Endothelial cell of umbilical vein (primary cell): ENCODE measurements around the gene KATNAL2. TPM values are rescaled to one million over a fixed set of nuclear protein-coding genes. Genes with fewer than 3 reads are reported as not detected.

ENCODE experiments used
- BruUV-seq: library from RNA; stranded (reverse); fragments of 400-500 nt; replicated peaks from 2 replicates; lab custom pipeline; 2021; lab: Mats Ljungman, UMichigan
- CTCF ChIA-PET: fragments of 300-600, 350-600 bp; sonication (Branson Sonifier 250); formaldehyde crosslinking; loops from one replicate; lab custom pipeline; 2021; ENCODE audit warnings: antibody characterized with exemption, inconsistent platforms; lab: Charles Lee
- POLR2A ChIA-PET: fragments of 300-600, 350-600 bp; sonication (Branson Sonifier 250); formaldehyde crosslinking; loops from one replicate; lab custom pipeline; 2021; ENCODE audit warnings: antibody characterized with exemption, inconsistent platforms; lab: Charles Lee
- DNase-seq: peaks from one replicate; pipeline ENCODE4 v3.0.0-alpha.2; 2011; ENCODE audit warnings: low read depth, low spot score
- FAIRE-seq: peaks from 2 replicates; lab custom pipeline; 2011; peaks lifted over from hg19 to GRCh38; lab: Jason Lieb, UNC
- H2AFZ ChIP-seq: 2 replicates; pipeline ENCODE4 v1.6.0; 2012; ENCODE audit warnings: low read depth, low read length, control low read depth, inconsistent platforms
- H3K27ac ChIP-seq: 2 replicates; pipeline ENCODE4 v1.5.1; 2011; ENCODE audit warnings: low read depth, mild to moderate bottlenecking, control low read depth, low read length, moderate library complexity; ENCODE audit not compliant: insufficient read depth
- H3K27me3 ChIP-seq, 2 experiments: 2 replicates each; pipeline versions ENCODE4 v1.6.0 to v1.6.1; 2011; ENCODE audit warnings: low read length in 2 of 2, mixed read lengths in 1 of 2; ENCODE audit not compliant: control insufficient read depth in 2 of 2, insufficient read depth in 2 of 2
- H3K36me3 ChIP-seq, 2 experiments: 2 replicates in 1 of 2; 3 replicates in 1 of 2; pipeline ENCODE4 v1.5.1; 2011; ENCODE audit warnings: low read length in 2 of 2, mild to moderate bottlenecking in 1 of 2, moderate library complexity in 1 of 2; ENCODE audit not compliant: control insufficient read depth in 2 of 2, insufficient read depth in 2 of 2; ENCODE audit errors: extremely low read depth in 1 of 2
- H3K4me1 ChIP-seq: 3 replicates; pipeline ENCODE4 v1.5.1; 2011; ENCODE audit warnings: mild to moderate bottlenecking, low read length; ENCODE audit not compliant: control insufficient read depth, insufficient read depth; ENCODE audit errors: extremely low read depth
- H3K4me2 ChIP-seq: 2 replicates; pipeline ENCODE4 v1.6.1; 2011; ENCODE audit warnings: low read length, control low read depth, mixed read lengths; ENCODE audit not compliant: insufficient read depth
- H3K4me3 ChIP-seq, 3 experiments: fragments of 200-600 bp in 1 of 3; sonication (generic), shearing (Covaris generic) in 1 of 3; replicated peaks in 1 of 3; 2 replicates each; pipeline ENCODE4 v1.5.1; 2011 to 2016; ENCODE audit warnings: control low read depth in 3 of 3, low read length in 3 of 3, mild to moderate bottlenecking in 2 of 3, inconsistent platforms in 1 of 3, low read depth in 1 of 3, moderate library complexity in 1 of 3; ENCODE audit not compliant: insufficient read depth in 1 of 3
- H3K79me2 ChIP-seq: 2 replicates; pipeline ENCODE4 v1.6.0; 2012; ENCODE audit warnings: low read length, inconsistent platforms; ENCODE audit not compliant: control insufficient read depth, insufficient read depth
- H3K9ac ChIP-seq: replicated peaks from 2 replicates; pipeline ENCODE3; 2011; ENCODE audit warnings: low read length, control low read depth; ENCODE audit not compliant: insufficient read depth; ENCODE audit errors: extremely low read depth
- H3K9me1 ChIP-seq: replicated peaks from 3 replicates; pipeline ENCODE4 v1.6.0; 2011; ENCODE audit warnings: mild to moderate bottlenecking, low read length; ENCODE audit not compliant: control insufficient read depth, insufficient read depth; ENCODE audit errors: extremely low read depth
- H3K9me3 ChIP-seq: replicated peaks from 2 replicates; pipeline ENCODE4 v1.5.1; 2012; ENCODE audit warnings: low read length, inconsistent platforms; ENCODE audit not compliant: control insufficient read depth, insufficient read depth
- H4K20me1 ChIP-seq: replicated peaks from 2 replicates; pipeline ENCODE3; 2011; ENCODE audit warnings: mild to moderate bottlenecking, low read length; ENCODE audit not compliant: control insufficient read depth, insufficient read depth; ENCODE audit errors: extremely low read depth
- CTCF ChIP-seq, 2 donors: IDR thresholded peaks; 1 replicate in 1 of 2; 2 replicates in 1 of 2; pipeline ENCODE4 v1.5.1; 2011; ENCODE audit warnings: low read length in 2 of 2, mild to moderate bottlenecking in 2 of 2, moderate library complexity in 2 of 2, control low read depth in 1 of 2, inconsistent platforms in 1 of 2, low read depth in 1 of 2; ENCODE audit not compliant: insufficient read depth in 1 of 2; ENCODE audit errors: extremely low read depth in 1 of 2
- EZH2 ChIP-seq: IDR thresholded peaks from 2 replicates; pipeline ENCODE4 v1.6.1; 2012; ENCODE audit warnings: borderline replicate concordance, low read depth, mild to moderate bottlenecking, moderate library complexity, low read length, inconsistent platforms; ENCODE audit not compliant: severe bottlenecking
- FOS ChIP-seq: IDR thresholded peaks from 2 replicates; pipeline ENCODE4 v1.6.1; 2011; ENCODE audit warnings: mild to moderate bottlenecking, low read length, moderate library complexity, borderline replicate concordance; ENCODE audit not compliant: insufficient read depth
- GATA2 ChIP-seq: IDR thresholded peaks from 2 replicates; pipeline ENCODE4 v1.7.0; 2011; ENCODE audit warnings: low read depth, mild to moderate bottlenecking, moderate library complexity, mixed read lengths, low read length; ENCODE audit not compliant: insufficient read length, insufficient read depth
- JUN ChIP-seq: IDR thresholded peaks from 2 replicates; pipeline ENCODE4 v1.6.1; 2011; ENCODE audit warnings: borderline replicate concordance, low read depth; ENCODE audit not compliant: insufficient read length, insufficient read depth
- MYC ChIP-seq: IDR thresholded peaks from one replicate; pipeline ENCODE4 v1.6.1; 2011; ENCODE audit warnings: mild to moderate bottlenecking, low read depth, low read length
- POLR2A ChIP-seq: IDR thresholded peaks from 2 replicates; pipeline ENCODE4 v1.6.1; 2012; ENCODE audit warnings: low read depth, mild to moderate bottlenecking, control low read depth, low read length
- POLR2AphosphoS5 ChIP-seq: IDR thresholded peaks from 2 replicates; pipeline ENCODE4 v1.6.1; 2012; ENCODE audit warnings: low read depth, mild to moderate bottlenecking, control low read depth, low read length, moderate library complexity; ENCODE audit not compliant: insufficient read depth
- dilution Hi-C: fragments of 300-500 bp; cut with MboI; formaldehyde crosslinking; loops from one replicate; pipeline ENCODE4 v1.15.0; 2019; ENCODE audit warnings: low sequenced_read_pairs; ENCODE audit not compliant: extremely low pct_ligation_motif_present
- intact Hi-C: fragments of 100-400 bp; cut with micrococcal nuclease; formaldehyde crosslinking; loops from one replicate; pipeline ENCODE4 v1.10.0; 2022
- polyA plus RNA-seq, 4 experiments: library from polyadenylated mRNA; depleted of rRNA in 3 of 4; stranded (reverse) in 3 of 4; unstranded in 1 of 4; fragments of >200 nt; gene quantifications; 2 replicates each; pipeline versions ENCODE4 v1.2.1 to v1.2.3, GENCODE V29; 2011 to 2012; ENCODE audit warnings: missing spikeins in 1 of 4
- total RNA-seq: library from RNA; stranded (reverse); gene quantifications from 2 replicates; pipeline ENCODE4 v1.2.3, GENCODE V29; 2021
- TF ChIP-seq, protein P1 (sequence below): IDR thresholded peaks from 2 replicates; pipeline ENCODE4 v1.6.1; 2011; ENCODE audit not compliant: insufficient read depth, insufficient read length

The KATNAL2 gene
- total and polyA plus RNA-seq, 2 donors (not counting 3 experiments of a cell fraction or from before 2014, with no cell fraction given), result 0.51 to 1.3 TPM

DNA sequence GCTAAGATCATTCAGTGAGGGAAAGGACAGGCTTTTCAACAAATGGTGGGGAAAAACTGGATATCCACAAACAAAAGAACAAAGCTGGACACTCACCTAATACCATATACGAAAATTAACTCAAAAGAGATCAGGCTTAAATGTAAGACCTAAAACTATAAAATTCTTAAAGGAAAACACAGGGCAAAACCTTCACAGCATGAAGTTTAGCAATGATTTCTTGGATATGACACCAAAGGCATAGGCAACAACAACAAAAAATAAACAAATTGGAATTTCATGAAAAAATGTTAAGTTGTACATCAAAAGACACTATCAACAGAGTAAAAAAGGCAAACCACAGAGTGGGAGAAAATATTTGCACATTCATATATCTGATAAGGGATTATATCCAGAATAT lies 28.4 kb upstream of the KATNAL2 start:
- POLR2A ChIA-PET, result no interaction called here
- H3K4me1 ChIP-seq, result no peaks in the 10 kb centered on the region

More for the DNA sequence above, 28.4 kb upstream of the KATNAL2 start:
- Histone ChIP-seq H3K36me3 (peaks cover 0 to 2% of the 10 kb centered on the region in 2 experiments), H4K20me1 (peaks cover 2% of the 10 kb centered on the region), H3K4me2 (no peak overlapping the region), H3K9me3 (peaks cover 3% of the 10 kb centered on the region), H2AFZ (no peak overlapping the region), H3K27me3 (no peaks in the 10 kb centered on the region), H3K4me3 (no peak overlapping the region), H3K9ac (no peak overlapping the region), H3K79me2 (peaks cover 15% of the 10 kb centered on the region), H3K27ac (no peak overlapping the region), H3K9me1 (no peaks in the 10 kb centered on the region)
- TF ChIP-seq POLR2A, result no peak
- TF ChIP-seq MYC, result no peak
- no peak for TF ChIP-seq CTCF (IDR thresholded peaks at IDR 0.05; ENCODE audit: extremely low read depth in 1 of 2, insufficient read depth in 1 of 2, low read depth in 1 of 2, low read length in 2 of 2)
- TF ChIP-seq EZH2, result no peak
- no peak for TF ChIP-seq FOS
- TF ChIP-seq POLR2AphosphoS5, result no peak
- no peak for TF ChIP-seq JUN
- TF ChIP-seq GATA2, result no peak
- TF ChIP-seq, protein P1, sequence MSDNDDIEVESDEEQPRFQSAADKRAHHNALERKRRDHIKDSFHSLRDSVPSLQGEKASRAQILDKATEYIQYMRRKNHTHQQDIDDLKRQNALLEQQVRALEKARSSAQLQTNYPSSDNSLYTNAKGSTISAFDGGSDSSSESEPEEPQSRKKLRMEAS, result no peak
- CTCF ChIA-PET, result no interaction called here
- dilution Hi-C loops, result no loop called here
- no peak for DNase-seq
- no TSS peak for BruUV-seq
- intact Hi-C loops, result no loop called here
- FAIRE-seq, result no peak
